Stomach (tissue), 9 donors: Measurements from ENCODE around the gene PTCH2. TPM values are rescaled to one million over a fixed set of nuclear protein-coding genes. Genes with fewer than 3 reads are reported as not detected.
A peak's percentile ranks its signal among the peaks of the same experiment; 100 is the strongest.

Source experiments
- DNase-seq, 2 donors: peaks; one replicate each; pipeline versions ENCODE4 v3.0.0 to v3.0.0-alpha.2; 2013 to 2019
- H3K27ac ChIP-seq, 5 donors: fragments of 200-600 bp in 4 of 5; sonication (generic) in 4 of 5; one replicate each; pipeline ENCODE4 v1.5.1; 2013 to 2019; ENCODE audit warnings: mild to moderate bottlenecking in 1 of 5, moderate library complexity in 1 of 5
- H3K27me3 ChIP-seq, 3 donors: fragments of 200-600 bp; sonication (generic); one replicate each; pipeline ENCODE4 v1.5.1; 2017 to 2019; ENCODE audit warnings: mixed run types in 1 of 3
- H3K36me3 ChIP-seq, 4 donors: fragments of 200-600 bp; sonication (generic); 1 replicate in 3 of 4; 2 replicates in 1 of 4; pipeline ENCODE4 v1.5.1; 2016 to 2019
- H3K4me1 ChIP-seq, 4 donors: fragments of 200-600 bp; sonication (generic); one replicate each; pipeline ENCODE4 v1.5.1; 2016 to 2019
- H3K4me3 ChIP-seq, 4 donors: fragments of 200-600 bp; sonication (generic) in 3 of 4; one replicate each; pipeline ENCODE4 v1.5.1; 2016 to 2019; ENCODE audit warnings: mild to moderate bottlenecking in 1 of 4
- H3K9me3 ChIP-seq, 4 donors: fragments of 200-600 bp; sonication (generic); one replicate each; pipeline ENCODE4 v1.5.1; 2016 to 2019
- EP300 ChIP-seq: sonication (generic); formaldehyde crosslinking; IDR thresholded peaks from one replicate; pipeline ENCODE4 v1.6.1; 2017; ENCODE audit warnings: antibody characterized with exemption
- POLR2A ChIP-seq, 4 donors: fragments of 450-650 bp; IDR thresholded peaks; one replicate each; pipeline ENCODE4 v1.6.1; 2016; ENCODE audit warnings: antibody characterized with exemption in 4 of 4, control low read depth in 2 of 4, mild to moderate bottlenecking in 1 of 4, moderate library complexity in 1 of 4
- POLR2AphosphoS5 ChIP-seq, 3 donors: sonication (generic); formaldehyde crosslinking; IDR thresholded peaks; one replicate each; pipeline ENCODE4 v1.6.1; 2016; ENCODE audit warnings: antibody characterized with exemption in 3 of 3
- WGBS, 5 donors: extraction: QIAGEN DNeasy Blood & Tissue Kit in 3 of 5; methylation state at CpG; one replicate each; pipeline versions ENCODE4 v1.1.5 to v1.1.7; 2013 to 2018; 5-methylcytosine and 5-hydroxymethylcytosine counted together
- intact Hi-C: fragments of 100-400 bp; cut with DNase I; formaldehyde crosslinking; loops from one replicate; pipeline ENCODE4 v1.15.1; 2023; ENCODE audit warnings: low total_unique reads
- polyA plus RNA-seq, 3 donors: library from polyadenylated mRNA; stranded (reverse); fragments of 200-250 nt; gene quantifications; one replicate each; pipeline ENCODE4 v1.2.3, GENCODE V29; 2013
- total RNA-seq, 5 donors: library from RNA; depleted of rRNA; stranded (reverse); fragments of >200 nt; gene quantifications; one replicate each; pipeline versions ENCODE4 v1.1.0 to v1.2.3, GENCODE V29; 2014 to 2016
- TF ChIP-seq, protein P1 (sequence below), 7 experiments: fragments of 450-650 bp in 4 of 7; fragments of 200-600 bp in 3 of 7; sonication (generic) in 3 of 7; IDR thresholded peaks; one replicate each; pipeline ENCODE4 v1.5.1; 2016 to 2019; ENCODE audit warnings: antibody characterized with exemption in 7 of 7, control low read depth in 2 of 7, mild to moderate bottlenecking in 1 of 7
- donor health status: healthy with polysubstance abuse.
- donor health status: Bipolar disorder and iron deficiency.
- donor health status: healthy.

Gene PTCH2
- total and polyA plus RNA-seq, 8 donors: under 0.01 to 2.3 (median 0.40) TPM; not detected in 2

DNA sequence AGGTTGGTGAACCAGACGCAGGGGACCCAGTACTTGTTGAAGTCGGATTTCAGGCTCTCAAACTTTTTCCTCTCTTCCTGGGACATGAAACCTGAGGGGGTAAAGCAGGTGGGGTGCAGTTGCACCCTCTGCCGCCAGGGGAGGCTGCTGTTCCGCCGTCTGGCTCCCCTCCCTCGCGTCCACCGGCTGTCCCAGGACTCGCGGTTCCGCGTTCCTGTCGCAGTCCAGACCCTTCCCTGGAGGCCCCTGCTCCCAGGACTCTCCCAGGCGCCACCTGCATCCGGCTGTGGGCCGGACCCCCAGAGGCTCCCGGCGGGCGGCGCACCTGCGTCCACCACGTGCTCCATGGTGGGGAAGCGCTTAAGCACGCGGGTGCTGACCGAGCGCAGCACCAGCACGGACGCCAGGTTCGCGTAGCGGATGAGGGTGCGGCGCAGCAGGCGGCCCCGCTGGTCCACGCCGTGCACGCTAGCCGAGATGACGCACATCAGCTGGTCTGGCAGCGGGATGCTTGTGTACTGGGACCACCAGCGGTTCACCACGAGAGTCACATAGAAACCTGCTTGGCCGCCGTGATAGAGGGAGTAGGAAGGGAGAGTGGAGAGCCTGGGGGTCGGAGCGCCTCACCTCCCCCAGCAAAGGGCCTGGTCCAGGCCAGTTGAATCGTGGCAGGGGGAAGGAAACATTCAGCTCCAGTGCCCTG is 56.8 kb downstream of the PTCH2 start:
- H3K4me1 ChIP-seq: peaks cover 32 to 36% (median 34%) of the 10 kb centered on the region in 4 donors
- peak overlapping the region; percentile 27 to 78 (median 52) for H3K27ac ChIP-seq
- intact Hi-C loops: no loop called here
- peaks cover 0 to 11% (median 9%) of the 10 kb centered on the region in 4 donors for H3K36me3 ChIP-seq
- WGBS, 5 donors: 4 to 8% (median 6%) methylated on average over 6 to 49 of the region's 49 CpGs
- no peaks in the 10 kb centered on the region for H3K27me3 ChIP-seq
- H3K4me3 ChIP-seq: peak overlapping the region; percentile 47 to 51 (median 50)
- no peaks in the 10 kb centered on the region for H3K9me3 ChIP-seq
- DNase-seq: peak; percentile 77 to 93
- no peak for TF ChIP-seq EP300
- TF ChIP-seq POLR2A (IDR thresholded peaks at IDR 0.05): no peak
- TF ChIP-seq, protein P1, sequence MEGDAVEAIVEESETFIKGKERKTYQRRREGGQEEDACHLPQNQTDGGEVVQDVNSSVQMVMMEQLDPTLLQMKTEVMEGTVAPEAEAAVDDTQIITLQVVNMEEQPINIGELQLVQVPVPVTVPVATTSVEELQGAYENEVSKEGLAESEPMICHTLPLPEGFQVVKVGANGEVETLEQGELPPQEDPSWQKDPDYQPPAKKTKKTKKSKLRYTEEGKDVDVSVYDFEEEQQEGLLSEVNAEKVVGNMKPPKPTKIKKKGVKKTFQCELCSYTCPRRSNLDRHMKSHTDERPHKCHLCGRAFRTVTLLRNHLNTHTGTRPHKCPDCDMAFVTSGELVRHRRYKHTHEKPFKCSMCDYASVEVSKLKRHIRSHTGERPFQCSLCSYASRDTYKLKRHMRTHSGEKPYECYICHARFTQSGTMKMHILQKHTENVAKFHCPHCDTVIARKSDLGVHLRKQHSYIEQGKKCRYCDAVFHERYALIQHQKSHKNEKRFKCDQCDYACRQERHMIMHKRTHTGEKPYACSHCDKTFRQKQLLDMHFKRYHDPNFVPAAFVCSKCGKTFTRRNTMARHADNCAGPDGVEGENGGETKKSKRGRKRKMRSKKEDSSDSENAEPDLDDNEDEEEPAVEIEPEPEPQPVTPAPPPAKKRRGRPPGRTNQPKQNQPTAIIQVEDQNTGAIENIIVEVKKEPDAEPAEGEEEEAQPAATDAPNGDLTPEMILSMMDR (IDR thresholded peaks at IDR 0.05): peak in 6 of 7 experiments; percentile 72 to 100 (median 99)
- TF ChIP-seq POLR2AphosphoS5 (IDR thresholded peaks at IDR 0.05): peak in 1 of 3 donors; percentile 62

DNA sequence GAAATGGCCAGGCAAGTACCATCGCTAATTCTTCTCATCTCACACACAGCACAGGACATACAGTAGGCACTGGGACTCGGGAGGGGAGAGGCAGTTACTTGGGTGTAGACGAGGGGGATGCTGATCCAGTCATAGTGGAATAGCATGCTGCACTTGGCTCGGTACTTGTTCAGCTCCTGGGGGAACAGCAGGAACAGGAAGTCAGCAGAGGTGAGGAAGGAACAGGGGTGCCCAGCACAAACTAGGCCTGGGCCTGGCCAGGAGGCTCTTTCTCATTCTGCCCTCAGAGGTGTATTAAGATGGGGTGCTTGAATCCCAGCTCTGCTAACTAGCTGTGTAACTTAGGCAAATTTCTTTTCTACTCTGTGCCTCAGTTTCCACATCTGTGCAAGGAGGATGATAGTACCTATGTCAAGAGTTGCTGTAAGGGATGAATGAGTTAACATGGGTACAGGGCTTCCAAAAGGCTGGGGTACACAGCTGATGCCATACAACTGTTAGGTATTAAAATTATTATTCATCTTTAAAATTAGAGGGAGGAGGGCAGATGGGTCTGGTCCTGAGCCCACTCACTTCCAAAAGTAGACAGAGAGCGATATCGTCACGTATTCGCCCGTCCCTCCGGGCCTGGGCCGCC is 57.4 kb downstream of the PTCH2 start:
- Histone ChIP-seq H3K27ac (peak overlapping the region in 3 of 5 donors; percentile 27 to 78 (median 72)), H3K4me1 (peaks cover 32 to 36% (median 34%) of the 10 kb centered on the region in 4 donors), H3K27me3 (no peaks in the 10 kb centered on the region), H3K4me3 (peak overlapping the region; percentile 47 to 51 (median 50)), H3K36me3 (peaks cover under 1 to 18% (median 16%) of the 10 kb centered on the region in 4 donors), H3K9me3 (no peaks in the 10 kb centered on the region)
- 35 to 78% (median 37%) methylated on average over 4 to 11 of the region's 11 CpGs for WGBS, 5 donors
- TF ChIP-seq, protein P1 (IDR thresholded peaks at IDR 0.05): no peak
- TF ChIP-seq POLR2AphosphoS5 (IDR thresholded peaks at IDR 0.05): no peak
- TF ChIP-seq POLR2A (IDR thresholded peaks at IDR 0.05): no peak
- no peak for TF ChIP-seq EP300
- intact Hi-C loops: no loop called here
- peak in 1 of 2 donors; percentile 6 for DNase-seq

DNA sequence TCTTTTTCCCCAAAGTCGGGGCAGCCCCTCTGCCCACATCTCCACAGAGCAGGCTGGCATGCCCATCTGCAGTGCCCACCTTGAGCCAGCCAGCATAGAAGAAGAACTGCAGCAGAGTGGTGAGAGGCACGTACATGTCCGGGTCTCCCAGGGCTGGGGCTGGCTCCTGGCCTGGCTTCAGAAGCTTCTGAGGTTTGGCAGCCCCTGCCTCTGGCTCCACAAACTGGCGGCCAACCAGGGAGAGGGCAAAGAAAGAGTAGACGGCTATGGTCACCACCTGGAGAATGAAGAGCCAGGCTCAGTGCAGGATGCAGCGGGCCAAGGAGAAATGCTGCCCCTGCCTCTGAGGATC is 58.0 kb downstream of the PTCH2 start:
- WGBS, 5 donors: 71 to 88% (median 74%) methylated on average over 3 to 6 of the region's 6 CpGs
- H3K27me3 ChIP-seq: no peaks in the 10 kb centered on the region
- H3K27ac ChIP-seq: no peak overlapping the region
- no peaks in the 10 kb centered on the region for H3K9me3 ChIP-seq
- H3K4me1 ChIP-seq: peaks cover 32 to 36% (median 34%) of the 10 kb centered on the region in 4 donors
- H3K36me3 ChIP-seq: peaks cover 7 to 24% (median 22%) of the 10 kb centered on the region in 4 donors
- intact Hi-C loops: no loop called here
- TF ChIP-seq POLR2AphosphoS5 (IDR thresholded peaks at IDR 0.05) (no peak), EP300 (no peak), POLR2A (IDR thresholded peaks at IDR 0.05) (no peak)
- TF ChIP-seq, protein P1 (IDR thresholded peaks at IDR 0.05): no peak
- H3K4me3 ChIP-seq: no peak overlapping the region
- peak in 1 of 2 donors; percentile 16 for DNase-seq

DNA sequence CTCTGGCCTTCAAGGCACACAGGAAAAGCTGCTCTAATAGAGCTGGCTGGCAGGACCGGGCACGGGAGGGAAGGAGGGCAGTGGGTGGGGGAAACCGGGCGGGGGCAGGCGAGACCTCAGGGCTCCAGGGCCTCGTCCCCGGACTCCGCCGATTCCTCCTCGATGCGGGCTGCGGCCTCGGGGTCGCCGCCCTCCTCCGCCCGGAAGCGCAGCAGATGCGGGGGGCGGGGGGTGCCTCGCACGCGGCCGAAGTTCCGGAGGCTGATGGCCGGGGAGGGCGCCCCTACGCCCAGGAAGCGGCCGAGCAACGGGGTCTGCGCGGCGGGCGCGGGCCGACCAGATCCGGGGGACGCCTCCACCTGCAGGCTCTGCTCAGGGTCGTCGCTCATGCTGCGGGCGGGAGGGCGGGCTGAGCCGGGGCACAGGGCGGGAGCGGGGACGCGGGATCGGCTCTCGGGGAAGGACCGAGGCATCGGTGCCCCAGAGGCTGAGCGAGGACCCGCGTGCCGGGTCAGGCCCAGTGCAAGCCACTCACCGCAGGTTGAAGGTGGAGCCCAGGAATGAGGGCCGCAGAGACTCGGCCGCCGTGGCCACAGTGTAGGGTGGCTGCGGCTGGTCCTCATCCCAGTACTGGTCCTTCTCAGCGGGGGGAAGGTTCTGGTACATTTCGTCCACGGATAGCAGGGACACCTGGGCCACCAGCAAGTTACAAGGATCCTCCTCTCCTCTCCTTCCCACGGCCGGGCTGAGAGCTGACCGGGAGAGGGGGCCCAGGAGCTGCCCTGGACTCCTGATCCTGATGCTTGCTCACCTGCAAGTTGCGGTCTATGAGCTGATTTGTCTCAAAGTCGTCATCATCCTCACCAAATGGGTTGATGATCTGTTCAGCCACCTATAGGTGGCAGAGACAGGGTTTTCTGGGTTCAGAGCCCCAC is 58.7 kb downstream of the PTCH2 start:
- DNase-seq: peak in 1 of 2 donors; percentile 79
- Histone ChIP-seq H3K9me3 (no peaks in the 10 kb centered on the region), H3K27ac (peak overlapping the region in 4 of 5 donors; percentile 12 to 72 (median 50)), H3K27me3 (no peaks in the 10 kb centered on the region), H3K4me3 (peak overlapping the region; percentile 50 to 57 (median 52)), H3K36me3 (peaks cover 13 to 29% (median 28%) of the 10 kb centered on the region in 4 donors), H3K4me1 (peaks cover 32 to 36% (median 34%) of the 10 kb centered on the region in 4 donors)
- intact Hi-C loops: no loop called here
- WGBS, 5 donors: 8 to 15% (median 9%) methylated on average over 27 to 71 of the region's 71 CpGs
- TF ChIP-seq EP300 (no peak), POLR2AphosphoS5 (IDR thresholded peaks at IDR 0.05) (no peak), POLR2A (IDR thresholded peaks at IDR 0.05) (no peak)
- TF ChIP-seq, protein P1 (IDR thresholded peaks at IDR 0.05): no peak
